CD4-positive, CD25-positive, alpha-beta regulatory T cell (primary cell): Measurements from ENCODE around the gene CRAMP1. TPM values are rescaled to one million over a fixed set of nuclear protein-coding genes. Genes with fewer than 3 reads are reported as not detected.
A peak's percentile ranks its signal among the peaks of the same experiment; 100 is the strongest.

Source experiments
- ATAC-seq, 2 donors: fragments of 150-1000 bp; cut with Tn5 transposase; one replicate each; pipeline ENCODE4 v1.10.0; 2021; ENCODE audit warnings: low read depth in 2 of 2, moderate number of reproducible peaks in 2 of 2, moderate library complexity in 1 of 2
- DNase-seq, 3 donors: peaks; one replicate each; pipeline versions ENCODE4 v3.0.0 to v3.0.0-alpha.2; 2012 to 2022; ENCODE audit warnings: mixed read lengths in 1 of 3
- H3K27ac ChIP-seq: one replicate; pipeline ENCODE4 v1.7.0; 2013; ENCODE audit warnings: mild to moderate bottlenecking, low read length; ENCODE audit not compliant: insufficient read depth, poor library complexity, severe bottlenecking
- H3K27me3 ChIP-seq: one replicate; pipeline ENCODE4 v1.7.0; 2013; ENCODE audit warnings: low read length; ENCODE audit not compliant: control insufficient read depth, insufficient read depth
- H3K36me3 ChIP-seq: one replicate; pipeline ENCODE4 v1.7.0; 2013; ENCODE audit warnings: mild to moderate bottlenecking, low read length, moderate library complexity; ENCODE audit not compliant: control insufficient read depth, insufficient read depth
- H3K4me1 ChIP-seq: 2 replicates; pipeline ENCODE4 v1.7.0; 2013; ENCODE audit warnings: mild to moderate bottlenecking, low read length; ENCODE audit not compliant: insufficient read depth, control insufficient read depth, poor library complexity, severe bottlenecking
- H3K4me3 ChIP-seq: one replicate; pipeline ENCODE4 v1.7.0; 2013; ENCODE audit warnings: low read depth, mild to moderate bottlenecking, low read length, moderate library complexity
- H3K9me3 ChIP-seq, 2 experiments: 1 replicate in 1 of 2; 2 replicates in 1 of 2; pipeline ENCODE4 v1.7.0; 2013; ENCODE audit warnings: low read length in 2 of 2, mild to moderate bottlenecking in 1 of 2, moderate library complexity in 1 of 2; ENCODE audit not compliant: control insufficient read depth in 2 of 2
- H3K27ac Mint-ChIP-seq, 3 donors: one replicate each; pipeline ENCODE4 v1.8.0; 2020 to 2022; ENCODE audit warnings: mild to moderate bottlenecking in 3 of 3, mixed read lengths in 3 of 3, moderate library complexity in 2 of 3
- H3K27me3 Mint-ChIP-seq: one replicate; pipeline ENCODE4 v1.8.0; 2022; ENCODE audit warnings: mild to moderate bottlenecking, mixed read lengths
- H3K36me3 Mint-ChIP-seq: one replicate; pipeline ENCODE4 v1.8.0; 2020; ENCODE audit warnings: mixed read lengths
- H3K4me1 Mint-ChIP-seq, 4 donors: one replicate each; pipeline ENCODE4 v1.8.0; 2020 to 2022; ENCODE audit warnings: mixed read lengths in 4 of 4, mild to moderate bottlenecking in 1 of 4
- H3K4me3 Mint-ChIP-seq, 4 donors: one replicate each; pipeline ENCODE4 v1.8.0; 2020 to 2022; ENCODE audit warnings: mild to moderate bottlenecking in 4 of 4, mixed read lengths in 4 of 4, moderate library complexity in 3 of 4
- H3K9me3 Mint-ChIP-seq, 7 donors: one replicate each; pipeline ENCODE4 v1.8.0; 2020 to 2022; ENCODE audit warnings: mixed read lengths in 7 of 7, mild to moderate bottlenecking in 3 of 7, moderate library complexity in 2 of 7
- polyA plus RNA-seq, 4 donors: library from polyadenylated mRNA; unstranded; fragments of 300-500 nt; fragmentation: Illumina TruSeq; gene quantifications; one replicate each; pipeline ENCODE4 v1.2.3, GENCODE V29; 2021
- total RNA-seq: library from RNA; stranded (reverse); gene quantifications from one replicate; pipeline ENCODE4 v1.2.3, GENCODE V29; 2022

CRAMP1 gene
- total and polyA plus RNA-seq, 5 donors from 2014 or later: 0.49 to 30.5 (median 1.3) TPM

- H3K4me3 ChIP-seq: no peak overlapping the region
- no peak overlapping the region for H3K27ac ChIP-seq
- H3K27me3 ChIP-seq: no peaks in the 10 kb centered on the region
- Mint-ChIP-seq H3K9me3 (peaks cover 0 to 5% (median 3%) of the 10 kb centered on the region in 7 donors), H3K4me3 (peak overlapping the region; percentile 69 to 89 (median 78)), H3K27me3 (peaks cover 24% of the 10 kb centered on the region), H3K36me3 (peaks cover 30% of the 10 kb centered on the region), H3K4me1 (peaks cover 12 to 43% (median 31%) of the 10 kb centered on the region in 4 donors), H3K27ac (peak overlapping the region in 1 of 3 donors; percentile 15)
- DNase-seq (peak in 2 of 3 donors; percentile 7 to 26), ATAC-seq (no peak)
- H3K36me3 ChIP-seq: peaks cover 28% of the 10 kb centered on the region
- peaks cover 0 to 8% of the 10 kb centered on the region in 2 experiments for H3K9me3 ChIP-seq
- H3K4me1 ChIP-seq: peaks cover 40% of the 10 kb centered on the region
Measured at GRCh38 chr16:1614456-1615102, 2.4 kb downstream of the CRAMP1 start.

- peaks cover 0 to 8% of the 10 kb centered on the region in 2 experiments for H3K9me3 ChIP-seq
- no peaks in the 10 kb centered on the region for H3K27me3 ChIP-seq
- peak overlapping the region in 2 of 3 donors; percentile 59 to 80 for H3K27ac Mint-ChIP-seq
- peak overlapping the region; percentile 73 to 94 (median 82) for H3K4me3 Mint-ChIP-seq
- peaks cover 0 to 5% (median 3%) of the 10 kb centered on the region in 7 donors for H3K9me3 Mint-ChIP-seq
- no peak overlapping the region for H3K4me3 ChIP-seq
- H3K4me1 Mint-ChIP-seq: peaks cover 10 to 42% (median 30%) of the 10 kb centered on the region in 4 donors
- H3K27me3 Mint-ChIP-seq: peaks cover 24% of the 10 kb centered on the region
- peaks cover 37% of the 10 kb centered on the region for H3K36me3 ChIP-seq
- H3K4me1 ChIP-seq: peaks cover 30% of the 10 kb centered on the region
- no peak overlapping the region for H3K27ac ChIP-seq
- DNase-seq (no peak), ATAC-seq (no peak)
- peaks cover 30% of the 10 kb centered on the region for H3K36me3 Mint-ChIP-seq
Measured at GRCh38 chr16:1615761-1616160, 3.6 kb downstream of the CRAMP1 start.

- no peak for DNase-seq
- Histone ChIP-seq H3K4me3 (no peak overlapping the region), H3K27ac (no peak overlapping the region), H3K4me1 (peaks cover 5% of the 10 kb centered on the region), H3K9me3 (no peaks in the 10 kb centered on the region), H3K36me3 (peaks cover 37% of the 10 kb centered on the region), H3K27me3 (no peaks in the 10 kb centered on the region)
- H3K4me3 Mint-ChIP-seq: no peak overlapping the region
- peaks cover 0 to 38% (median 20%) of the 10 kb centered on the region in 4 donors for H3K4me1 Mint-ChIP-seq
- peaks cover 12% of the 10 kb centered on the region for H3K27me3 Mint-ChIP-seq
- ATAC-seq: no peak
- H3K36me3 Mint-ChIP-seq: peaks cover 45% of the 10 kb centered on the region
- H3K9me3 Mint-ChIP-seq: no peaks in the 10 kb centered on the region
- H3K27ac Mint-ChIP-seq: no peak overlapping the region
Measured at GRCh38 chr16:1619976-1620375, 7.8 kb downstream of the CRAMP1 start.

- H3K36me3 ChIP-seq: peaks cover 35% of the 10 kb centered on the region
- no peak overlapping the region for H3K27ac ChIP-seq
- H3K4me3 ChIP-seq: no peak overlapping the region
- Mint-ChIP-seq H3K27me3 (peaks cover 8% of the 10 kb centered on the region), H3K4me3 (no peak overlapping the region), H3K9me3 (no peaks in the 10 kb centered on the region), H3K4me1 (peaks cover 0 to 37% (median 17%) of the 10 kb centered on the region in 4 donors), H3K36me3 (peaks cover 41% of the 10 kb centered on the region), H3K27ac (no peak overlapping the region)
- ATAC-seq (no peak), DNase-seq (no peak)
- H3K4me1 ChIP-seq: peaks cover under 1% of the 10 kb centered on the region
- no peaks in the 10 kb centered on the region for H3K9me3 ChIP-seq
- H3K27me3 ChIP-seq: no peaks in the 10 kb centered on the region
Measured at GRCh38 chr16:1620391-1620790, 8.2 kb downstream of the CRAMP1 start.

GRCh38 chr16:1621851-1622250 is 9.7 kb downstream of the CRAMP1 start:
- Mint-ChIP-seq H3K9me3 (no peaks in the 10 kb centered on the region), H3K27me3 (no peaks in the 10 kb centered on the region), H3K27ac (peak overlapping the region in 1 of 3 donors; percentile 87), H3K36me3 (peaks cover 40% of the 10 kb centered on the region), H3K4me3 (no peak overlapping the region), H3K4me1 (peaks cover 0 to 33% (median 16%) of the 10 kb centered on the region in 4 donors)
- DNase-seq (no peak), ATAC-seq (no peak)
- Histone ChIP-seq H3K9me3 (no peaks in the 10 kb centered on the region), H3K36me3 (peaks cover 31% of the 10 kb centered on the region), H3K27me3 (no peaks in the 10 kb centered on the region), H3K27ac (no peak overlapping the region), H3K4me1 (no peaks in the 10 kb centered on the region), H3K4me3 (no peak overlapping the region)

GRCh38 chr16:1626327-1626726 is 14.2 kb downstream of the CRAMP1 start:
- Histone ChIP-seq H3K27me3 (no peaks in the 10 kb centered on the region), H3K4me1 (no peaks in the 10 kb centered on the region), H3K27ac (no peak overlapping the region), H3K9me3 (no peaks in the 10 kb centered on the region), H3K4me3 (no peak overlapping the region), H3K36me3 (peaks cover 32% of the 10 kb centered on the region)
- Mint-ChIP-seq H3K9me3 (no peaks in the 10 kb centered on the region), H3K4me1 (peaks cover 0 to 28% (median 14%) of the 10 kb centered on the region in 4 donors), H3K27me3 (no peaks in the 10 kb centered on the region), H3K4me3 (no peak overlapping the region), H3K36me3 (peaks cover 27% of the 10 kb centered on the region), H3K27ac (peak overlapping the region in 1 of 3 donors; percentile 49)
- no peak for DNase-seq
- ATAC-seq: no peak

- Mint-ChIP-seq H3K36me3 (peaks cover 31% of the 10 kb centered on the region), H3K9me3 (no peaks in the 10 kb centered on the region), H3K27ac (peak overlapping the region in 1 of 3 donors; percentile 49), H3K4me1 (peaks cover 0 to 28% (median 14%) of the 10 kb centered on the region in 4 donors), H3K4me3 (no peak overlapping the region), H3K27me3 (no peaks in the 10 kb centered on the region)
- H3K9me3 ChIP-seq: no peaks in the 10 kb centered on the region
- H3K4me1 ChIP-seq: no peaks in the 10 kb centered on the region
- H3K27ac ChIP-seq: no peak overlapping the region
- no peaks in the 10 kb centered on the region for H3K27me3 ChIP-seq
- ATAC-seq (no peak), DNase-seq (no peak)
- peaks cover 37% of the 10 kb centered on the region for H3K36me3 ChIP-seq
- no peak overlapping the region for H3K4me3 ChIP-seq
Measured at GRCh38 chr16:1626776-1627175, 14.6 kb downstream of the CRAMP1 start.
